Measurements from ENCODE around the gene PBRM1.
"Not testable (repeated sequence)": the region's sequence is repeated elsewhere in the genome, so short reads cannot be mapped to it uniquely, and the experiment has no call there.

PBRM1 gene

DNA sequence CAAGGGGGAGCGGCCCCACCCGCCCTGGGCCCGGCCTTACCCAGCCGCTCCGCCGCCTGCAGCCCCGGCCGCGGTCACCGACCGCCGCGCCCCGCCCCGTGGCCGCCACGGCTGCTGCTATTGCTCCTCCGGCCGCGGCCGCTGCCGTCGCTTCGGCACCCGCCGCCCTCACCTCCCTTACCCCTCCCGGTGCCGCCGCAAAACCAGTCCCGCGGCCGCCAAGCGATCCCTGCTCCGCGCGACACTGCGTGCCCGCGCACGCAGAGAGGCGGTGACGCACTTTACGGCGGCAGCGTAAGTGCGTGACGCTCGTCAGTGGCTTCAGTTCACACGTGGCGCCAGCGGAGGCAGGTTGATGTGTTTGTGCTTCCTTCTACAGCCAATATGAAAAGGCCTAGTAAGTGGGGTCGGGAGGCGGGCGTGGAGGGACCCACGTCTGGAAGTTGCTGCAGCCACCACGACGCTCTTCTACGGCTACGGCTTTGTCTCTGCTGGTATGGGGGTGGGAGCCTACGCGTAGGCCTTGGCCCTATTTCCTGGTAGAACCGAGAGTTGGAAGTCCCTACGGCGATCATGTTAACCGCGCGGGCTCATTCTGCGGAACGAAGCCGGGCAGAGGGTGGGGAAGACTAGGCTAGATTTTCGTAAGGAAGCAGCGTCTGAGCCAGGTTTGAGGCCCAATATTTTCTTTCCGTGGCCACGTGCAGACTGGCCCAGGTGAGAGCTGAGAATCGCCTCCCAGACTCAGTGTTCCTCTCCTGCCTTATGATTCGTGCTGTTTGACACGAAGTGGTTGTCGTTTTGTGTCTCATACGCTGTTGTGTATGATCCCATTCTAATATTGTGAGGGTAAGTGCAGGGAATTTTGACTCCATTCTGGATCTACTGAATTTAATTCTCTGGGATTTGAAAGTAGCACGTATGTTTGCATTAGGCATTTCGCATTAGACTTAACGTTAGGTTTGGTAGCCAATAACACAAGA lies at the start of gene PBRM1, which contains the start of gene GNL3:
Gene PBRM1 (minus strand): TSS at position 205 of the 983 bp plus-strand sequence.
Gene GNL3 (plus strand): TSS at position 324 of the 983 bp plus-strand sequence. CDS start 61 bp downstream, at position 385.
- DNase-seq = peak; percentile 66

DNA sequence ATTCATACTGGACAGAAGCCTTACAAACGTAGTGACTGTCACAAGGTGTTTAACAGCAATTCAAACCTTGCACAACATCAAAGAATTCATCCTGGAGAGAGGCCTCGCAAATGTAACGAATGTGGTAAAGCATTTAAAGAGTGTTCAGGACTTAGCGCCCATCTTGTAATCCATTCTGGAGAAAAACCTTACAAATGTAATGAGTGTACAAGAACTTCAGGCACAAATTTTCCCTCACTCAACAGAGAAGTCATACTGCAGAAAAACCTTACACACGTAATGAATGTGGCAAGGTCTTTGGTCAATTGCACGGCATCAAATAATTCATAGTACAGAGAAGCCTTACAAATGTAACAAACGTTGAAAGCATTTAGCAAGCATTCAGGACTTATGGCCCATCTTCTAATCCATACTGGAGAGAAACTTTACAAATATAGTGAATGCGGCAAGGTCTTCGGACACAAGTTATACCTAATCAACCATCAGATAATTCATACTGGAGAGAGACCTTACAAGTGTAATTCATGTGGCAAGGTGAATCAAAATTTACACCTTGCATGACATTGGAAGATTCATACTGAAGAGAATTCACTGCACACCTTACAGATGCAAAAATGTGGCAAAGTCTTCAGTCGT lies 47.7 kb upstream of the PBRM1 start:
- no peak for DNase-seq

DNA sequence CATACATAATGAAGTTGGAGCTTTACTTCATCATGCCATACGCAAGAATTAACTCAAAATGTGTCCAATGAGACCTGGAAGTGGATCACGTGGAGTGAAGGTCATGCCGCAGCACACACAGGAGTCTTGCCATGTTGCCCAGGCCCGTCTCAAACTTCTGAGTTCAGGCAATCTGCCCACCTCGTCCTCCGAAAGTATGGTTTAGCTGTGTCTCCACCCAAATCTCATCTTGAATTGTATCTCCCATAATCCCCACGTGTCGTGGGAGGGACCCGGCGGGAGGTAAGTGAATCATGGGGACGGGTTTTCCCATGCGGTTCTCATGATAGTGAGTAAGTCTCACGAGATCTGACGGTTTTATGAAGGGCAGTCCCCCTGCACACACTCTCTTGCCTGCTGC lies 45.9 kb upstream of the PBRM1 start:
- DNase-seq = no peak

DNA sequence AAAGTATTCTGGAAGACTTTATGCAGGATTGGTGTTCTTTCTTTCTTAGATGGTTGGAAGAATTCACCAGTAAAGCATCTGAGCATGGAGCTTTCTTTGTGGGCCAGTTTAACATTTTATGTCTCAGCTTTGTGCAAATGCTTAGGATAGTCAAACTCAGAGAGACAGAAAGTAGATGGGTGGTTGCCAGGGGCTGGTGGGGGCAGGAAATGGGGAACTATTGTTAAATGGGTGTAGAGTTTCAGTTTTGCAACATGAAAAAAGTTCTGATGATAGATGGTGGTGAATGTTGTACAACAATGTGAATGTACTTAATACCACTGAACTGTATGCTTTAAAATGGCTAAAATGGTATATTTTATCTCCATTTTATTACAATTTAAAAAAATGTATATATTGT lies 45.0 kb upstream of the PBRM1 start:
- DNase-seq = no peak

DNA sequence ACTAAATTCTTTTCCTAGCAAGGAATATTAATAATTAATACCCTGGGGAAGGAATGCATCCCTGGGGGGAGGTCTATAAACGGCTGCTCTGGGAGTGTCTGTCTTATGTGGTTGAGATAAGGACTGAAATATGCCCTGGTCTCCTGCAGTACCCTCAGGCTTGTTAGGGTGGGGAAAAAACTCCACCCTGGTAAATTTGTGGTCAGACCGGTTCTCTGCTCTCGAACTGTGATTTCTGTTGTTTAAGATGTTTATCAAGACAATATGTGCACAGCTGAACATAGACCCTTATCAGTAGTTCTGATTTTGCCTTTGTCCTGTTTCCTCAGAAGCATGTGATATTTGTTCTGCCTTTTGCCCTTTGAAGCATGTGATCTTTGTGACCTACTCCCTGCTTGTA lies 43.0 kb upstream of the PBRM1 start:
- DNase-seq = not testable (repeated sequence)

DNA sequence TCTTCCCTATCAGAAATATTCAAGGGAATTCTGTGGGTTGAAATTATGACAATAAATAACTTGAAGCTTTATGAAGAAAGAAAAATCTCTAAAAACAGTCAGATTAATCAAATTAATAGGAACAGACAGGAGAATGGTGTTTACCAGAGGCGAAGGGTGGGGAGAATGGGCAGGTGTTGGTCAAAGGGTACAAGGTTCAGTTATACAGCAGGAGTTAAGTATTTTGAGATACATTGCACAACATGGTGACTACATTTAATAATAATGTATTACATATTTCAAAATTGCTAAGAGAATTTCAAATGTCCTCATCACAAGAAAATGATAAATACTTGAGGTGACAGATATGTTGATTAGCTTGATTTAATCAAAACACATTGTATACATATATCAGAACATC lies 38.8 kb upstream of the PBRM1 start:
- no peak for DNase-seq

DNA sequence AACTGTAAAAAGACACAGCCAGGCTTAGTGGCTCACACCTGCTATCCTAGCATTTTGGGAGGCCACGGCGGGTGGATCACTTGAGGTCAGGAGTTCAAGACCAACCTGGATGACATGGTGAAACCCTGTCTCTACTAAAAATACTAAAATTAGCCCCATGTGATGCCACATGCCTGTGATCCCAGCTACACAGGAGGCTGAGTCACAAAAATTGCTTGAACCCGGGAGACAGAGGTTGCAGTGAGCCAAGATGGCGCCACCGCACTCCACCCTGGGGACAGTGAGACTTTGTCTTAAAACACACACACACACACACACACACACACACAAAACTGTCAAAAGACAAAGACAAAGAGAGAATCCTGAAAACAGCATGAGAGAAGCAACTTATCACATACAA lies 38.2 kb upstream of the PBRM1 start:
- DNase-seq = no peak

DNA sequence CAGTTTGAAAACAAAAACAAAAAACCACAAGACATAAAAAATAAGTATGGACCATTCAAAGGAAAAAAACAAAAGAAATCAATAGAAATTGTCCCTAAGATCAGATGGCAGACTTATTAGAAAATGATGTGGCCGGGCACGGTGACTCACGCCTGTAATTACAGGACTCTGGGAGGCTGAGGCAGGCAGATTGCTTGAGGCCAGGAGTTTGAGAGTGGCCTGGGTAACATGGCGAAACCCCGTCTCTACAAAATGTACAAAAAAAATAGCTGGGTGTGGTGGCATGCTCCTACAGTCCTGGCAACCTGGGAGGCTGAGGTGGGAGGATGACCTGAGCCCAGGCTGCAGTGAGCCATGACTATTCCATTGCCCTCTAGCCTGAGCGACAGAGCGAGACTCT lies 36.8 kb upstream of the PBRM1 start:
- DNase-seq = no peak

DNA sequence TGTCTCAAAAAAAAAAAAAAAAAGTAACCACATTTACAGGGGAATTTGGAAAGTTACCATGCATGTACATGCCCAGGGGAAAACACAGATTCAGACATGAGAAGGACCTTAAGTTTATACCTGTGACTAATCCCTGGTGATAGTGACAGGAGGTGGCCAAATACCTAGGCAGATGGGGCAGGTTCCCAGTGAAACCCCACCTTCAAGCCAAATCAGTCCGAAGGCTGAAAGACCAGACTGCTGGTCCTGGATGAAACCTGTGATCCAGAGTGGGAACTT lies 36.0 kb upstream of the PBRM1 start:
- DNase-seq = no peak

DNA sequence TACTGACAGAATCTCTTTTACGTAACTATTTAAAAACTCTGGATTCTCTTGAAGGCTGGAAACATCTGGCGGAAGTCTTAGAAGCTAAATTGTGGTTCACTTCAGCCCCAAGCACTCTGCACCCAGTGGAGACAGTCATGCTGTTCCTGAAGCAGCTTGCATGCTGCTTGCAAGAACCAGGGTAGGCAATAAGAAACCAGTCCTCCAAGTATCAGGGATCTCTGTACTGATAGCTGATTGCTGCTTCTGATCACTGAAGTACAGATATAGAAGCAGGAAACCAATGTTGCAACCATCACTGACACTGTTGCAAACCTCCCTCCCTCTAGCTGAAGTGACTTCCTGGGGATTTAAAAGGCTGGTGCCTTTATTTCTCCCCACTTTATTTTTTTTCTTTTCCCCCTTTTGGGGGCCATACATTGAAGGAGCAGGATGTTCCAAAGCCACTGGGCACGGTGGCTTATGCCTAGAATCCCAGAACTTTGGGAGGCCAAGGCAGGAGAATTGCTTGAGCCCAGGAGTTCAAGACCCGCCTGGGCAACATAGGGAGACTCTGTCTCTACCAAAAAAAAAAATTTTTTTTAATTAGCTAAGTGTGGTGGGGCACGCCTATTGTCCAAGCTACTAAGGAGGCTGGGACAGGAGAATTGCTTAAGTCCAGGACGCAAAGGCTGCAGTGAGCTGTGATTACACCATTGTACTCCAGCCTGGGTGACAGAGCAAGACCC lies 35.5 kb upstream of the PBRM1 start:
- DNase-seq = no peak

DNA sequence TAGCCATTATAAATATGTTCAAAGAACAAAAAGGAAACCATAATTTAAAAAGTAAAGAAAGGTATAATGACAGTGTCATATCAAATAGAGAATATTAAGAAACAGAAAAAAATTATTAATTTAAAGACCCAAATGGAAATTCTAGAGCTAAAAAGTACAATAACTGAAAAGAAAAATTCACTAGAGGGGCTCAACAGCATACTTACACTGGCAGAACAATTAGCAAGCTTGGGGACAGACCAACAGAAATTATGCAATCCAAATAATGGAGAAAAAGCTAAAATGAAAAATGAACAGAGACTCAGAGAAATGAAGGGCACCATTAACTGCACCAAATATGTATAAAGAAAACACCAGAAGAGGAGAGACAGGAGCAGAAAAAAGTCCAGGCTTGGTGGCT lies 33.9 kb upstream of the PBRM1 start:
- DNase-seq = no peak

DNA sequence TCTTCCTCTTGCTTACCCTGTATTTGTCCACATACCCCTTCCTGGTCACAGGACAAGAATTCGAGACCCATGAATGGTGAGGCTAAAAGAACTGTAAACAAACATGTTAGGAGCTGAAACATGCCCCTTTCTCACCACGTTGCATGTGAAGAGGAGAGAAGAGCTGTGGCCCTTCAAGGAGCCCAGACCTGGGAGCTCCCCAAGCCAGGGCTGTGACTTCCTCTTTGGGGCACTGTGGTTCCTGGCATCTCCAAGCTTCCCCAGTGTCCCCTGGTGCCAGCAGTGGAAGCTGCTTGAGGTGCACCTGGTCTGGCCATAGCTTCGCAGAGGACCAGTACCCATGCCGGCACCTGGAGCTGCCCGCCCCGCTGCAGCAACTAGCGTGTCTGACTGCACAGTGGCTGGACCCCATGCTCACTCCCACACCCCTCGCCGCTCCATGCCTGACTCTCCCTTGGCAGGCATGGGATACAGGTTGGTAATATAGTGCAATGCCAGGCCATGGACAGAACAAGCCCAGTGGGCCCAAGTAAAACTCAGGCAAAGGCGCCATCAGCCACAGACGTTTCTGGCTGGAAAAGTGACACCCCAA lies 30.1 kb upstream of the PBRM1 start:
- DNase-seq = no peak

DNA sequence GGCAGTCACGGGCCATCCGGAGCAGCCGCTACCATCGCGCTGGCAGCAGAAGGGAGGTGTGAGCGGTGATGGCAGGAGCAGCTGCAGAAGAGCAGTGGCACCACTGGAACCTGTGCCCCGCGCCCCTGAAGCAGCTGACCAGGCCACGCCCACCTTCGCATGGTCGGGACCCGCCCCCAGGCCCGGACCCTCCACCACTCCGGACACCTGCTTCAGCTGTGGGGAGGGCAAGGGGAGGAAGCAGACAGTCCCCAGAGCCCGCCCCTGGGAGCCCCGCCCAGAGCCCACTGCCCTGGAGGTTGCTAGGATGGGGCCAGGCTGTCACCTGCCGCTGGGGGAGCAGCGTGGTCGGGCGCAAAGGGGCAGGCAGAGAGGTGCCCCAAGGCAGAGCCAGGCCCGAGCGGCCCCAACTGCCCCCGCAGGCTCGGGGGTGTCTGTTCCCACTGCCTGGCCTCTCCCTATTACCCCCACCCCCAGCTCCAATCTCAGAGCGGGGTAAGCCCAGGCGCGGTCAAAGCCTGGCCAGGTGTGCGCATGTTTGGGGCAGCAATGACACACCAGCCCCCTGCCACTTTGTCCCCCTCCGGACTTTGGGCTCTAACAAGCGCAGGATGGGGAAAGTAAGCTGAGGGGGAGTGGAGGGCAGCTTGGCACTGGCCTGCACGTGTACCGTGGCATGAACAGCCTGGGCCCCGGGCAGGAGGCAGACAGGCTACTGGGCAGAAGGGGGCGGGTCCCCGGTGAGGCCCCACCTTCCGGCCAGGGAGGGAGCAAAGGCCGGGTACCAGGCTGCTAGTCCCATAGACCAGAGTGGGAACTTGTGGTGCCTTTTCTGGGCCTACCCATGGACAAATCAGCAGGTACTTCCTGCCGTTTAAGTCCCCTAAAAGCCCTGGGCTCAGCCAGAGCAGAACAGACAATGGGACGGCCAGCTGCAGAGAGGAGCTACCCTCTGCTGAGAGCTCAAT lies 28.9 kb upstream of the PBRM1 start:
- no peak for DNase-seq

DNA sequence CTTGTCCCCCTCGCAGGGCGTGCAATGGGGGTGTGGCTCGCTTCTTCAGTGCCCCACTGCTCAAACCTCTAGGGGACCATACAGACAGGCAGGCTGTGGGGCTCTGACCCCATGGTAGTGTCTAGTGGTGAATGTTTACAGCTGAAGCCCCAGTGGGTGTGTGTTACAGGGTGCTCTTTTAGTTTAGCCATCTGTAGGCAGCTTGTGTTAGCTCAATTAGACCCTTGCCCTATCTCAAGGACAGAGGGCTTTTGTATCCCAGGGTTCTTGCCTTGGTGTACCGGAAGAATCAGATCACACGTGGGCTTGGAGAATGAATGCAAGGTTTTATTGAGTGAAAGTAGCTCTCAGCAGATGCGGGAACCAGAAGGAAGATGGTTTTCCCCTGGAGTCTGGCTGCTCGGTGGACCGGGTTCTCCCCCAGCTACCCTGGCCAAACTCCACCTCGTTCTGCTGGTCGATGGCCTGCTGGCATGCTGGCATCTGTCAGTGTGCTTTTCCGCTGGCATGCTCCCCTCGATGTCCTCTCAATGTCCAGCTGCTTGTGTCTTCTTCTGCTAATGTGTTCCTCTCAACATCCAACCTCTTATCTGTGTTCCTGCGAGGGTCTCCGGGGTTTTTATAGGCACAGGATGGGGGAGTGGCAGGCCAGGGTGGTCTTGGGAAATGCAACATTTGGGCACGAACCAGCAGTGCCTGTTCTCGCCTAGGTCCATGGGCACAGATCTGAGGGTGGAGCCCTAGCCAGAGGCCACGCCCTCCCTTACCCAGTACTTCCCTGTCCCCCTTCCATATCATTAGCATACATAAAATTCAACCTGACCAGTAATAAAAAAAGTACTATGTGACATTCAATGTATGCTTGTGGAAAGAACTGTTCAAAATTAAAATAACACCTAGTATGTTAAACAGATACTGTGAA lies 26.8 kb upstream of the PBRM1 start:
- no peak for DNase-seq

DNA sequence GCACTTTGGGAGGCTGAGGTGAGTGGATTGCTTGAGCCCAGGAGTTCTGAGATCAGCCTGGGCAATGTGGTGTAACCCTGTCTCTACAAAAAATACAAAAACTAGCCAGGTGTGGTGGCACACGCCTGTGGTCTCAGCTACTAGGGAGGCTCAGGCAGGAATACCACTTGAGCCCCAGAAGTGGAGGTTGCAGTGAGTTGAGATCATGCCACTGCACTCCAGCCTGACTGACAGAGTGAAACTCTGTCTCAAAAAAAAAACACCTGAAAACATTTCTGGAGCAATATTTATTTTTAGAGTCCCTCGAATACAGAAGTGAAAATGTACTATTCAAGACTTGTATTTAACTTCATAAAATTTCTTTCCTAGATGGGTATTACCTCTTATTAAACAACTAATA lies 24.8 kb upstream of the PBRM1 start:
- DNase-seq = no peak

DNA sequence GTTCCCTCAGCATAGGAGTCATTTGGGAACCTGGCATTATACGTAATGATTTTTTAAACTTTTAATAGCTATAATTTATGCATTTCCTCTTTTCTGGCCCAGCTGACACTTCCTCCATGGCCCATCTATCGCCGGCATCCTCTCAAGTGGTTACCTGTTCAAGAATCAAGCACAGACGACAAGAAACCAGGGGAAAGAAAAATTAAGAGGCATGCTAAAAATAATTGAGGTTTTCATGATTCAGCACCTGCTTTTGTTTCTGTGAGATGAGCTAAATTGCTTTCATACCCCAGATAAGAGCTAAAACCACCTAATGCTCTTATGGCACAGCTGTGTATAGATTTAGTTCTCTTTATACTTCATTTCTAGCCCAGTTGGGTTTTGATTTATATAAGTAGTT lies 21.9 kb upstream of the PBRM1 start:
- no peak for DNase-seq

DNA sequence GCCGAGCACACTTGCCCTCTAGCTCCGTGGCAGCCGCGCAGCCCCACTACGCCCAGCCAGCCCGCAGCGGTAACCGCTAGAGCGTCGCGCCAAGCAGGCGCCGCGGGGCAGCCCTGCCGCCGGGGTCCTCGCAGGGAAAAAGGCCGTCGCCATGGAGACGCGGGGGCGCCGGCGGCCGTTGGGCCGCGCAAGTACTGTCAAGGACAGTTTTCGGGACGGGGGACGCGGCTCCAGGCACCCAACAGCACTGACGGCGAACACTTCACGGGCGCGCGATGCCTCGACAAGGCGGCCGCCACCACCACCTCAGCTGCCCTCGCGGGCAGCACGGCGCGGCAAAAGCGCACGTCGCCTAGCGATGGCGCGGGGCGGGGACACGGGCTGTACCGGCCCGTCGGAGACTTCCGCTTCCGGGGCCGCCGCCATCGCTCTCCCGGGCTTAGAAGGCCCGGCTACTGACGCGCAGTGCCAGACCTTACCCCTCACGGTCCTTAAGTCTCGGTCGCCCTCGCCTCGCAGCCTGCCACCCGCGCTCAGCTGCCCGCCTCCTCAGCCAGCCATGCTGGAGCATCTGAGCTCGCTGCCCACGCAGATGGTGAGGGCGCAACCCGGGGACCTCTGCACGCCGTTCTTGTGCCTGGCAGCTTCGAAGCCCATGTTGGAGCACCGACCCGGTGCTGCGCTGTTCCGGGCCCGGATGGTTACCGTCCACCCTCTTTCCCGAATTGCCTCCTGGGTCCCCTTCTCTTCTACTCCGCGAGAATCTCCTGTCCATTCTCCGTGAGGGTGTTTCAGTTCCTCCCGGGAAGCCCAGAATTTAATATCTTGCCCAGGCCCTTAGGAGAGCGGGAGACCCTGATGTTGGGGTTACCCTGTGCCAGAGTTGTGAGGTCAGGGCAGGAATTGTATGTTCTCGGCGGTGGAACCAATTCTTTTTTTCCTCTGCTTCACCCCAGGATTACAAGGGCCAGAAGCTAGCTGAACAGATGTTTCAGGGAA lies 20.3 kb upstream of the PBRM1 start, which contains the start of the genes GLT8D1 and SPCS1:
Gene GLT8D1 (minus strand): TSS at position 104 of the 999 bp plus-strand sequence. CDS start 5,331 bp downstream, outside the sequence.
Gene SPCS1 (plus strand): TSS at position 419 of the 999 bp plus-strand sequence. CDS start 141 bp downstream, at position 560.
- peak; percentile 41 for DNase-seq

DNA sequence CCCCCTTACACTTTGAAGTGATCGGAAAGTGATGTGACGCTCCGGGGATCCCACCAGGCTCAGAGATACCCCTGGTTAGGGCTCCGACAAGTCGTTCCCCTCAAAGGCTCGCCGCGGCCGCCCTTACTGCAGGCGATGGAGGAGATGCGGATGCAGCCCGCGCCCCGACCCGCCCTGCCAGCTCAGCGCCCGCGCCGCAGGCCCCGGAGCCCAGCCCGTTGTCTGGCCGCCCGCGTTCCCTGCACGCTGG lies 19.6 kb upstream of the PBRM1 start:
- DNase-seq = no peak

DNA sequence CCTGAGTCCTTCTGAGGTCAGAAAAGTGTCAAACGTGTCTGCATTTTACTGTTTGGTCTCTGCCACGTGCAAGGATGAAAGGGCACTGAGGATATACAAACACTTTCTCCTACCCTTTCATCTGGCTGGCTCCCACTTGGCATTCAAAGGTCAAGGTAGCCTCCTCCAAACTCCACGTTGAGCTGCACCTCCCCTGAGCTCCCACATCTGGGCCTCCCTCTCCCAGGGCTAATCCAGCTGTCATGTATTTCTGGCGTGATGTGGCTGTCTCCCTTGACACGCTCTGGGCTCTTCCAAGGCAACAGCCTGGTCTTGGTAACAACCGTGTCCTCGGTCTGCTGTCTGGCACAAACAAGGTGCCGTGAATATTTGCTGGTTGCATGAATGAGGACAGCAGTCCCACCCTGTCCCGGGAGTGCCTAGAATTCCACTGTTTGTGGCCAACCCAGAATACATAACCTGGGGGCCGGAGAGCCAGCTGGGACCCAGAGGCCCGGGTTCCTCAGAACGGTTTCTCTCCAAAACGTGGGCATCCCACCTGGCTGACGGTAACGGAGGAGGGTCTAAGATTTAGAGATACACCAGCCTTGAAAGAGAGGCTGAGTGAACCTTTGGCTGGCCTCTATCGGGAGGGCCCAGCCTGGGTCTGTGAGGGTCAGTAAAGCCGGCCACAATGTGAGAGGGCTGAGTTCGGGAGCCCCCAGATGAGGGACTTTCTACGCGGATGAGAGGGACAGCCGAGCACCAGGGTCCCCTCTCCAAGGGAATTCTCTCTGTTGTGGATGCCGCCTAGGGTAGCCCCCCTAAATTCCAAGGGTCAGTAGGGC lies 19.1 kb upstream of the PBRM1 start:
- no peak for DNase-seq
